Upper lobe of left lung (tissue), 6 donors: Measurements from ENCODE around the gene FLRT3. TPM values are rescaled to one million over a fixed set of nuclear protein-coding genes. Genes with fewer than 3 reads are reported as not detected.
A peak's percentile ranks its signal among the peaks of the same experiment; 100 is the strongest.

Source experiments
- ATAC-seq, 2 donors: fragments of 200-7000 bp; cut with Tn5 transposase; one replicate each; pipeline ENCODE4 v1.9.1; 2022; ENCODE audit warnings: mild to moderate bottlenecking in 2 of 2, moderate library complexity in 2 of 2; ENCODE audit not compliant: low FRiP score in 2 of 2
- DNase-seq, 2 donors: peaks; one replicate each; pipeline ENCODE4 v3.0.0-alpha.2; 2019 to 2020
- H3K27ac ChIP-seq, 4 donors: fragments of 200-600 bp; sonication (generic); one replicate each; pipeline ENCODE4 v1.5.1; 2016 to 2019
- H3K27me3 ChIP-seq, 4 donors: fragments of 200-600 bp; sonication (generic); one replicate each; pipeline ENCODE4 v1.5.1; 2017 to 2019
- H3K36me3 ChIP-seq, 4 donors: fragments of 200-600 bp; sonication (generic); one replicate each; pipeline ENCODE4 v1.5.1; 2016 to 2019
- H3K4me1 ChIP-seq, 4 donors: fragments of 200-600 bp; sonication (generic); one replicate each; pipeline ENCODE4 v1.5.1; 2018 to 2019
- H3K4me3 ChIP-seq, 4 donors: fragments of 200-600 bp; sonication (generic); one replicate each; pipeline ENCODE4 v1.5.1; 2017 to 2019; ENCODE audit warnings: mild to moderate bottlenecking in 2 of 4, moderate library complexity in 1 of 4
- H3K9me3 ChIP-seq, 4 donors: fragments of 200-600 bp; sonication (generic); one replicate each; pipeline ENCODE4 v1.5.1; 2018 to 2019
- EP300 ChIP-seq, 4 donors: sonication (generic); formaldehyde crosslinking; IDR thresholded peaks; one replicate each; pipeline ENCODE4 v1.5.1; 2017; ENCODE audit warnings: antibody characterized with exemption in 4 of 4, control low read depth in 2 of 4
- POLR2A ChIP-seq, 4 donors: fragments of 450-650 bp; IDR thresholded peaks; one replicate each; pipeline ENCODE4 v1.5.1; 2016 to 2017; ENCODE audit warnings: antibody characterized with exemption in 4 of 4, mild to moderate bottlenecking in 2 of 4
- POLR2AphosphoS5 ChIP-seq, 2 donors: sonication (generic); formaldehyde crosslinking; IDR thresholded peaks; one replicate each; pipeline ENCODE4 v1.5.1; 2017; ENCODE audit warnings: antibody characterized with exemption in 2 of 2
- whole genome bisulfite sequencing, 2 donors: methylation state at CpG; one replicate each; pipeline ENCODE4 v1.1.5; 2017 to 2018; 5-methylcytosine and 5-hydroxymethylcytosine counted together
- total RNA-seq, 6 donors: library from RNA; depleted of rRNA in 4 of 6; stranded (reverse); fragments of >200 nt in 4 of 6; gene quantifications; one replicate each; pipeline versions ENCODE4 v1.1.0 to v1.2.1, GENCODE V29; 2016 to 2021
- TF ChIP-seq, protein P1 (sequence below), 6 experiments: fragments of 450-650 bp in 4 of 6; fragments of 200-600 bp in 2 of 6; sonication (generic) in 2 of 6; IDR thresholded peaks; one replicate each; pipeline ENCODE4 v1.5.1; 2016 to 2019; ENCODE audit warnings: antibody characterized with exemption in 6 of 6
- donor health status: DM: no; HTN: no; CAD: no; lungs with moderate emphysema.
- donor health status: DM: no; HTN: yes; CAD: no; lungs with severe emphysema.

FLRT3 gene
- total RNA-seq = 100 to 1,000 TPM in 1 of 6 donors, 10 to 100 TPM in 5; 19.2 to 127 (median 57.8) TPM

DNA sequence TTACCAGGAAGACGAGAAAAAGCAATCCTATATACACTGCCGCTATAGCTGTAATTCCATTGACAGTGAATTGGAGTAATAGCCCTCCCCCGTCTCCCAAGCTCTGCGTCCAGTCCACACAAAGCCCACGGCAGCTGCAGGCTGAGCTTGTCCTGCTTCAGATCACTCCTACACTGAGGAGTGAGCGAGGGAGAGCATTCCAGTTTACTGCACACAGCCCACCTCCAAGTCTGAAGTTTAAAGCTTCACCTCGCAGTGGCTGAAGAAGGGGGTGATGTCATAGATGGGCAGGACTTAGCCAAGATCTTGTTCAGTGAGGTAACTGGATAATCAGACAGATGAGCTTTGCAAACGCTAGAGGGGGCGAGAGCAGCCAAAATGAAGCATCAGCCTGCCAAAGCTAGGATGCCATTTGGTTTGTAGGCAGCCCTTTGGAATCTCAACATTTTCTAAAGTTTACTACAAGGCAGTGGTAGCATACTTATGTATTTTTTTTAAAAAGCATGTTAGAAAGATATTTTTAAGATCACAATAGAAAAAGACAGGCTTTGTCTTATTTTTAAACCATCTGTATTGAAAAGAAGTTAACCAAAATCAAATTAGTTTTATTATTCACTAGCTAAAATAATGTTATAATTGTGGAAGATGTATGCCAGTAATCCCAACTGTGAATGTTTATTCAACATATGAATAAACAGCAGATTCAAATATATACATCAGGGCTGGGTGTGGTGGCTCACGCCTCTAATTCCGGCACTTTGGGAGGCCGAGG, at the start of gene FLRT3:
FLRT3 (minus strand) TSS at position 213 of the 772 bp plus-strand sequence. CDS start 10,106 bp downstream, outside the sequence.
- H3K36me3 ChIP-seq = no peaks in the 10 kb centered on the region
- peak within 1 kb of the TSS in 3 of 4 donors; percentile 41 to 50 (median 43) for H3K4me3 ChIP-seq
- ATAC-seq (peak; percentile 95 to 96), DNase-seq (peak in 1 of 2 donors; percentile 89)
- peak within 1 kb of the TSS; percentile 70 to 80 (median 73) for H3K27ac ChIP-seq
- TF ChIP-seq EP300 (IDR thresholded peaks at IDR 0.05) (peak in 2 of 4 donors; percentile 43 to 65), POLR2AphosphoS5 (IDR thresholded peaks at IDR 0.05) (peak; percentile 91 to 97), POLR2A (IDR thresholded peaks at IDR 0.05) (peak in 3 of 4 donors; percentile 88 to 98 (median 94))
- TF ChIP-seq, protein P1, sequence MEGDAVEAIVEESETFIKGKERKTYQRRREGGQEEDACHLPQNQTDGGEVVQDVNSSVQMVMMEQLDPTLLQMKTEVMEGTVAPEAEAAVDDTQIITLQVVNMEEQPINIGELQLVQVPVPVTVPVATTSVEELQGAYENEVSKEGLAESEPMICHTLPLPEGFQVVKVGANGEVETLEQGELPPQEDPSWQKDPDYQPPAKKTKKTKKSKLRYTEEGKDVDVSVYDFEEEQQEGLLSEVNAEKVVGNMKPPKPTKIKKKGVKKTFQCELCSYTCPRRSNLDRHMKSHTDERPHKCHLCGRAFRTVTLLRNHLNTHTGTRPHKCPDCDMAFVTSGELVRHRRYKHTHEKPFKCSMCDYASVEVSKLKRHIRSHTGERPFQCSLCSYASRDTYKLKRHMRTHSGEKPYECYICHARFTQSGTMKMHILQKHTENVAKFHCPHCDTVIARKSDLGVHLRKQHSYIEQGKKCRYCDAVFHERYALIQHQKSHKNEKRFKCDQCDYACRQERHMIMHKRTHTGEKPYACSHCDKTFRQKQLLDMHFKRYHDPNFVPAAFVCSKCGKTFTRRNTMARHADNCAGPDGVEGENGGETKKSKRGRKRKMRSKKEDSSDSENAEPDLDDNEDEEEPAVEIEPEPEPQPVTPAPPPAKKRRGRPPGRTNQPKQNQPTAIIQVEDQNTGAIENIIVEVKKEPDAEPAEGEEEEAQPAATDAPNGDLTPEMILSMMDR (IDR thresholded peaks at IDR 0.05) = peak; percentile 1 to 84 (median 66)
- 25% methylated on average over 12 of the region's 12 CpGs for WGBS, 2 donors
- no peaks in the 10 kb centered on the region for H3K27me3 ChIP-seq
- no peaks in the 10 kb centered on the region for H3K9me3 ChIP-seq
- no peaks in the 10 kb centered on the region for H3K4me1 ChIP-seq

DNA sequence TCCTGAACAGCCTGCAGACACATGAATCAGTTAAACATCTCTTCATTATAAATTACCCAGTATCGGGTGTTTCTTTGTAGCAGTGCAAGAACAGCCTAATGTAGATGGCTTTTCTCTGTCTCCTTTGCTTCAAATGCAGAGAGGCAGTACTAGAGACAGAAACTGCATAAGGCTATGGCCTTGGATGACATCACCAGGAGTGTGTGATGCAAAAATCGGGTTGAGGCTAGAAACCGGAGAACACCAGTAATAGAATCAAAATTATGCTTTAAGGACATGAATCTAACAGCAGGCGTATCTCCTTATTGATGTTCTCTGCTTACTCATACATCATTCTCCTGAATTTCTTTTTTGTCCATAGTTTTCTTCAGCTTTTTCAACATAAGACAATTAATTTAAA, 49.3 kb upstream of the FLRT3 start:
- TF ChIP-seq POLR2AphosphoS5 (IDR thresholded peaks at IDR 0.05) (no peak), POLR2A (IDR thresholded peaks at IDR 0.05) (no peak), EP300 (IDR thresholded peaks at IDR 0.05) (no peak)
- TF ChIP-seq, protein P1 (IDR thresholded peaks at IDR 0.05) = no peak
- no peaks in the 10 kb centered on the region for H3K4me1 ChIP-seq
- DNase-seq = no peak
- H3K27ac ChIP-seq = no peak overlapping the region
- ATAC-seq = no peak
- H3K27me3 ChIP-seq = no peaks in the 10 kb centered on the region
- WGBS, 2 donors = 87 to 93% methylated on average over 4 of the region's 4 CpGs
- no peaks in the 10 kb centered on the region for H3K36me3 ChIP-seq
- H3K4me3 ChIP-seq = no peak overlapping the region
- peaks cover 0 to 12% (median 4%) of the 10 kb centered on the region in 4 donors for H3K9me3 ChIP-seq

DNA sequence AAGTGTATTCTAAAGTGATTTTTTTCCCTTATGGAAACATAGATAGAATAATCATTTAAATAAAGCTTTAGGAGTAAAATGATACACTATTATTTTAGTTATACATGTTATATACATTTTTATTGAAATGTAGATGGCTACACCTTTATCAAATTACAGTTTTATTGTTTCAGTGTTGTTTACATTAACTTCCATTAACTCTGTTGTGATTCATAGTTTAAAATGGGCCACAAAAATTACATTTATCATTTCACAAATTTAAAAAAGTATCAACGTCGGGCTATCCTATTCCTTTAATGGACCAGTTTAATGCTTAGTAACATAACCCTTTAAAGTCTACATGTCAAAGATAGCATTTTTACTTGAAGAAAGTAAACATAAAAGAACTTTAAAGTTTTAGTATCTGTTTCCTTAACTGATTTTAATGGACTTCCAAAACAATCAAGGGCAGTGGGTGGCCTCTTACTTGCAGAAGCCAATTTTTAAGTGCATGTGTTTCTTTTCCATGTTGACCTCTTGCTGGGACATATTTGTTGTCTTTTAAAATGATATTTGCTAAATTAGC, 47.8 kb upstream of the FLRT3 start:
- H3K4me1 ChIP-seq = no peaks in the 10 kb centered on the region
- TF ChIP-seq POLR2AphosphoS5 (IDR thresholded peaks at IDR 0.05) (no peak), POLR2A (IDR thresholded peaks at IDR 0.05) (no peak), EP300 (IDR thresholded peaks at IDR 0.05) (no peak)
- TF ChIP-seq, protein P1 (IDR thresholded peaks at IDR 0.05) = no peak
- no peaks in the 10 kb centered on the region for H3K27me3 ChIP-seq
- ATAC-seq = no peak
- DNase-seq = no peak
- H3K4me3 ChIP-seq = no peak overlapping the region
- WGBS, 2 donors = 58 to 67% methylated on average over 2 of the region's 2 CpGs
- no peak overlapping the region for H3K27ac ChIP-seq
- H3K36me3 ChIP-seq = no peaks in the 10 kb centered on the region
- peaks cover 0 to 12% (median 4%) of the 10 kb centered on the region in 4 donors for H3K9me3 ChIP-seq

DNA sequence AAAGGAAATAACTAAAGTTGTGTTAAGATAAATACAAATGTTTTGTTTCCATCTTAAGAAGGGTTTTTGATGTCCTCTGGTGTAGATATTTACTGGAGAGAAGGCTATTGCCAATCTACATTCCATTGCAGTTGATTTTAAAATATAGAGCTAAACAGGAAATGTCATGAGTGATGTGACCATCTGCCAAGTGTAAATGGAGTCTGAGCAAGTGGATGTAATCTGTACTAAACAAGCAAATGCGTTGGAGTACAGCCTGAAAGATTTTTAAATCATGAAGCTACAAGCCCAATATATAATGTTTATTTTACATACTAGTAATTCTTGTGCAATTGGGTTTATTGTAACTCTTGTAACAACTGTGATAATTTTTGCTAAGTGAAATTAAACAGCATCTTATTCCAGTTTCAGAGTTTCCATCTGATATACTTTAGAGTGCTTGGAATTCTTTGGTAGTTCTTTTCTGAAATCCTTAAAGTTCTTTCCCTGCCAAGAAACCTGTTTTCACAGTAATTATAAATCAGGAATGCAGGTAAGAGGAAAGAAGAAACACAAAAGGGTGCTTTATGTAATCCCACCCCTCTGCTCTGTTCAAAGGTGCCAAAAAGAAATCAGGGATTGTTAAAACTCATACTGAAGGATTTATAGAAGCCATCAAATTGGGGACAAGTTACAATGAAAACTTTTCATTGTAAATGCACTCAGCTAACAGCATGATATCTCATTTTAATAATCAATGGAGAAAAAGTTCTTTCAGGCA, 47.2 kb upstream of the FLRT3 start:
- 13 to 19% methylated on average over 1 of the region's 1 CpG for whole genome bisulfite sequencing, 2 donors
- H3K9me3 ChIP-seq = peaks cover 0 to 12% (median 4%) of the 10 kb centered on the region in 4 donors
- no peaks in the 10 kb centered on the region for H3K4me1 ChIP-seq
- H3K36me3 ChIP-seq = no peaks in the 10 kb centered on the region
- H3K4me3 ChIP-seq = no peak overlapping the region
- no peaks in the 10 kb centered on the region for H3K27me3 ChIP-seq
- ATAC-seq = no peak
- H3K27ac ChIP-seq = no peak overlapping the region
- DNase-seq = no peak
- TF ChIP-seq POLR2AphosphoS5 (IDR thresholded peaks at IDR 0.05) (no peak), POLR2A (IDR thresholded peaks at IDR 0.05) (no peak)

DNA sequence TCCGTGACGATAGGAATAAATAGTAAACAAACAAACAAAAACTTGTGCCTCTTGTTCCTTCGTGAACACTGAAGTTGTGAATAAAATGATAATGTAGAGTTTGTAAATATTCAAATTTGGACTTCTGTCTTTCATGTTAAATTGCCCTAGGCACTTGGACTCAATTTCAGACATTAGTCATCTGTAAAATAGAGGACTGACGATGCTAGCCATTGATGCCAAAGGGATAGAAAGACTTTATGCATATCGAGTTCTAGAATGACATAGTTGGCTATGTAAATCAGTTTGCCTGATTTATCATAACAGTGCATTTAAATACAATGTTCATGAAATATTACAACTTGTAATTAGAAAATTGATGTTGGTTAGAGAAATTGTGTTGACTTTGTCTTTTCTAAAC, 45.9 kb upstream of the FLRT3 start:
- no peaks in the 10 kb centered on the region for H3K36me3 ChIP-seq
- TF ChIP-seq POLR2A (IDR thresholded peaks at IDR 0.05) (no peak), EP300 (IDR thresholded peaks at IDR 0.05) (no peak), POLR2AphosphoS5 (IDR thresholded peaks at IDR 0.05) (no peak)
- TF ChIP-seq, protein P1 (IDR thresholded peaks at IDR 0.05) = no peak
- peaks cover 0 to 12% (median 4%) of the 10 kb centered on the region in 4 donors for H3K9me3 ChIP-seq
- no peak overlapping the region for H3K4me3 ChIP-seq
- H3K4me1 ChIP-seq = no peaks in the 10 kb centered on the region
- DNase-seq (no peak), ATAC-seq (no peak)
- 85 to 92% methylated on average over 5 of the region's 5 CpGs for WGBS, 2 donors
- no peak overlapping the region for H3K27ac ChIP-seq
- no peaks in the 10 kb centered on the region for H3K27me3 ChIP-seq
